ENCODE data around the gene C1orf52. TPM values are rescaled to one million over a fixed set of nuclear protein-coding genes. Genes with fewer than 3 reads are reported as not detected.
A peak's percentile ranks its signal among the peaks of the same experiment; 100 is the strongest.
"Not testable (repeated sequence)": the region's sequence is repeated elsewhere in the genome, so short reads cannot be mapped to it uniquely, and the experiment has no call there.

C1orf52 gene
- total and polyA plus RNA-seq, 9 of the 15 experiments (the other 6 are each of a cell fraction or from before 2014, with no cell fraction given): 17.0 to 38.5 (median 33.0) TPM

- in situ Hi-C loops (cut with MboI); DNase-seq (ENCODE audit: extremely low read depth in 1 of 4, low spot score in 3 of 4); H3K4me3 ChIP-seq; ATAC-seq; H3K4me2 ChIP-seq (ENCODE audit: insufficient read depth, low read length); H3K27ac ChIP-seq (ENCODE audit: extremely low read depth, low read depth, low read length); H3K9me1 ChIP-seq (ENCODE audit: control insufficient read depth, insufficient read depth, low read length); H2AFZ ChIP-seq (ENCODE audit: low read depth, low read length); H4K20me1 ChIP-seq (replicated peaks; ENCODE audit: control insufficient read depth, insufficient read depth, low read length); H3K27me3 ChIP-seq (ENCODE audit: control insufficient read depth in 2 of 2, insufficient read depth in 2 of 2, low read length in 2 of 2); intact Hi-C loops (cut with micrococcal nuclease); H3K9me3 ChIP-seq (replicated peaks; ENCODE audit: control insufficient read depth, insufficient read depth, low read depth, low read length); FAIRE-seq; CTCF ChIA-PET (ENCODE audit: low intra/inter-chr PET ratio); BruUV-seq (replicated peaks); H3K79me2 ChIP-seq (ENCODE audit: control insufficient read depth, insufficient read depth, low read length); H3K9ac ChIP-seq (ENCODE audit: insufficient read depth in 1 of 2, low read depth in 2 of 2, low read length in 2 of 2): not testable (repeated sequence)
- POLR2A ChIA-PET: interaction anchor here (1.2 to 1.8 kb wide), 2 partner anchors 9 to 10 kb away, joined by 4 to 5 read pairs; no protein-coding TSS in a partner anchor
- H3K36me3 ChIP-seq (ENCODE audit: control insufficient read depth, insufficient read depth, low read length): peaks cover 26% of the 10 kb centered on the region
- WGBS (ENCODE audit: insufficient coverage, low coverage, missing lambda C conversion rate): 42% methylated on average over 3 of the region's 3 CpGs
- TF ChIP-seq ZFP36 (IDR thresholded peaks at IDR 0.05; ENCODE audit: low read depth, low read length, partially characterized antibody): peak; percentile 70
- TF ChIP-seq CBX1 (IDR thresholded peaks at IDR 0.05; ENCODE audit: low read depth): 0 out of 2 replicates have a peak, but pooled peaks have one; percentile 46
- peaks cover 0 to 16% of the 10 kb centered on the region in 2 experiments; a peak in 4 of 5 replicates for H3K4me1 ChIP-seq (replicated peaks in 1 of 2; ENCODE audit: control insufficient read depth in 2 of 2, insufficient read depth in 2 of 2, low read length in 2 of 2)
These were observed 10.4 kb downstream of the C1orf52 start for GRCh38 chr1:85249042-85249441.

DNA sequence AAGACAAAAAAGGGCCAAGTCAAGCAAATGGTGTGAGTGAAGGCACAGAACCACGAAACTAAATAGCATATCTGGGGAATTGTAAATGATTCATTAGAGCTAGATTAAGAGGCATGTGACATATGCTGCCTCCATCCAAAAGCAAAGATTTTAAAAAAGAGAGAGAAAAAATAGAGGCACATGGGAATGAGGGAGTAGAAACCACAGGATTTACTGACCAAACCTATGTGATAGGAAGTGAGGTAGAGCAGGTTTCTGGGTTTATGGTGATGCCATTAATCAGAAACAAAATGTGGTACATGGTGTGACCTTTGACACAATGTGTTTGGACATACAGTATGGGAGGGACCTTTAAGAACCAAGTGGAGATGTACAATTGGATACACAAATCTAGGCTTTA, 13.6 kb downstream of the C1orf52 start:
- POLR2A ChIA-PET: interaction anchor here (2.5 kb wide), 1 partner anchor 8 kb away, joined by 13 read pairs; no protein-coding TSS in a partner anchor
- in situ Hi-C loops (cut with MboI): no loop called here
- FAIRE-seq: no peak

More for the DNA sequence above, 13.6 kb downstream of the C1orf52 start:
- 73% methylated on average over 1 of the region's 1 CpG for WGBS (ENCODE audit: insufficient coverage, low coverage, missing lambda C conversion rate)
- Histone ChIP-seq H3K9me3 (replicated peaks; ENCODE audit: control insufficient read depth, insufficient read depth, low read depth, low read length) (peaks cover 2% of the 10 kb centered on the region; the same call in 1 of the 2 replicates), H3K79me2 (ENCODE audit: control insufficient read depth, insufficient read depth, low read length) (no peaks in the 10 kb centered on the region), H3K27me3 (ENCODE audit: control insufficient read depth in 2 of 2, insufficient read depth in 2 of 2, low read length in 2 of 2) (no peaks in the 10 kb centered on the region), H3K36me3 (ENCODE audit: control insufficient read depth, insufficient read depth, low read length) (no peaks in the 10 kb centered on the region; the same call in 2 of the 3 replicates), H4K20me1 (replicated peaks; ENCODE audit: control insufficient read depth, insufficient read depth, low read length) (no peaks in the 10 kb centered on the region), H3K4me2 (ENCODE audit: insufficient read depth, low read length) (no peak overlapping the region), H3K9ac (ENCODE audit: insufficient read depth in 1 of 2, low read depth in 2 of 2, low read length in 2 of 2) (no peak overlapping the region), H2AFZ (ENCODE audit: low read depth, low read length) (peak overlapping the region; percentile 93), H3K9me1 (ENCODE audit: control insufficient read depth, insufficient read depth, low read length) (no peaks in the 10 kb centered on the region), H3K27ac (ENCODE audit: extremely low read depth, low read depth, low read length) (no peak overlapping the region), H3K4me1 (replicated peaks in 1 of 2; ENCODE audit: control insufficient read depth in 2 of 2, insufficient read depth in 2 of 2, low read length in 2 of 2) (peaks cover 0 to 24% of the 10 kb centered on the region in 2 experiments; a peak in 4 of 5 replicates), H3K4me3 (no peak overlapping the region)
- CTCF ChIA-PET (ENCODE audit: low intra/inter-chr PET ratio): no interaction called here
- TF ChIP-seq, protein P1, sequence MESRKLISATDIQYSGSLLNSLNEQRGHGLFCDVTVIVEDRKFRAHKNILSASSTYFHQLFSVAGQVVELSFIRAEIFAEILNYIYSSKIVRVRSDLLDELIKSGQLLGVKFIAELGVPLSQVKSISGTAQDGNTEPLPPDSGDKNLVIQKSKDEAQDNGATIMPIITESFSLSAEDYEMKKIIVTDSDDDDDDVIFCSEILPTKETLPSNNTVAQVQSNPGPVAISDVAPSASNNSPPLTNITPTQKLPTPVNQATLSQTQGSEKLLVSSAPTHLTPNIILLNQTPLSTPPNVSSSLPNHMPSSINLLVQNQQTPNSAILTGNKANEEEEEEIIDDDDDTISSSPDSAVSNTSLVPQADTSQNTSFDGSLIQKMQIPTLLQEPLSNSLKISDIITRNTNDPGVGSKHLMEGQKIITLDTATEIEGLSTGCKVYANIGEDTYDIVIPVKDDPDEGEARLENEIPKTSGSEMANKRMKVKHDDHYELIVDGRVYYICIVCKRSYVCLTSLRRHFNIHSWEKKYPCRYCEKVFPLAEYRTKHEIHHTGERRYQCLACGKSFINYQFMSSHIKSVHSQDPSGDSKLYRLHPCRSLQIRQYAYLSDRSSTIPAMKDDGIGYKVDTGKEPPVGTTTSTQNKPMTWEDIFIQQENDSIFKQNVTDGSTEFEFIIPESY (CRISPR knock-in tag; IDR thresholded peaks at IDR 0.05): no peak
- TF ChIP-seq NR2C1 (IDR thresholded peaks at IDR 0.05): no peak
- TF ChIP-seq NR2C1 (tag; IDR thresholded peaks at IDR 0.05): peak; percentile 18; the same call in 1 of the 2 replicates
- ATAC-seq: no peak
- BruUV-seq (replicated peaks): no TSS peak
- intact Hi-C loops (cut with micrococcal nuclease): no loop called here
- DNase-seq (ENCODE audit: extremely low read depth in 1 of 4, low spot score in 3 of 4): no peak
